ENCODE data around the gene ATG2A.

- TF ChIP-seq POLR2A (IDR thresholded peaks at IDR 0.05; ENCODE audit: low read depth, low read length) (no peak), POLR2AphosphoS5 (IDR thresholded peaks at IDR 0.05; ENCODE audit: low read depth, low read length) (0 out of 2 replicates have a peak, but pooled peaks have one; percentile 44), TAF1 (IDR thresholded peaks at IDR 0.05; ENCODE audit: low read depth, low read length) (no peak)
These were observed 40.1 kb downstream of the ATG2A start for GRCh38 chr11:64876835-64877341.

Measured in GM12891 (cell line).